Embryonic facial prominence (tissue), 1 donor: ENCODE results near the gene RSPH1.

Experiments
- DNase-seq: peaks from one replicate; pipeline ENCODE4 v3.0.0-alpha.2; 2016; ENCODE audit errors: extremely low spot score

Gene RSPH1

DNA sequence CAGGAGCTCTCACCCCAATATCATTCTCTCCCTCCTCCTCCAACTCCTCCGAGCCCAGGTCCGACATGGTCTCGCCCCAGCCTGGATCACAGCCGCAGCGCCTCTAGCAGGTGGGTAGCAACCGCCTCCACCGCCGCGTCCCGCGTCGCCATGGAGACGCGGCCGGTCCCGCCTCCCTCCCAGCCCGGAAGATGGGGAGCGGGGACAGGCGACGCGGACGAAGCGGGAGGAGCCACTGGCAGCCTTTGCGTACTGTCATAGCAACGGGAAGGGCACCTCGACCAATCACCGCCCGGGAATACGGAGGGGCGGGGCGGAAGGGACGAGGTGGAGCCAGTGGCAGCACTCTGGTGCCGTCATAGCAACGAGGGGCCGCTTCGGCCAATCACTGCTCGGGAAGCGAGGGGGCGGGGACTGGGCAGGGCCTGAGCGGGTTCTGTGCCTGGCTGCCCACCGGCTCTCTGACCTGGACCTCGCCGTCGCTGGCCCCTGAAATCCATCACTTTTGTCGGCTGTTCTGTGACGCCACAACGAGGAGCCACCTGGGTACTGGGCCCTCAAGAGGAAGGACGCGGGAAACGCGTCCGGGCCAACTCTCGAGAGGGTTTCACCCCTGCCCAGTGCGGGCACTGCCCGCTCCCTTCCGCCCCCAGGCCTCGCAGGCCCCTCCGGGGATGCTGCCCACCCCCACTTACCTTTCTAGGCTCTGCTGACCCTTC lies at the start of gene RSPH1:
Gene RSPH1, minus strand, starts transcription at position 105 of the 719 bp plus-strand sequence. Its CDS starts 38 bp downstream, at position 67.
- peak; percentile 98 for DNase-seq

DNA sequence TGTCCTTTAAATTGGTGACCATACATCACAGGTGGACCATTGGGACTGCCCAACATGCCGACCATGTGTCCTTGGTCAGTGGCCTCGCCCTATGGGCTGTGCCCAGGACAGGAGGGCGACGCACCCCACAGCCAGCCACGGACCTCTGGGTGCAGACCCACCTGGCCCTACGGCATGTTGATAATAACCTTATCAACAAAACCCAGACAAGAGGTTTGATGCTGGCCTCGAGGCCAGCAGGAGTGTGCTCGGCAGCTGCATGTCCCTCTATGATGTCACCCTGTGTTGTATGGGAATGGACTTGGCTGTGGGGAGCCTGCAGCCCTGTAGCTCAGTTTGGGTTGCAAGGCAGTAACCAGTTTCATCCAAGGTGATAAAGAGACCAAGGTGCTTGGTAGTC lies 49.7 kb upstream of the RSPH1 start:
- DNase-seq, result no peak

DNA sequence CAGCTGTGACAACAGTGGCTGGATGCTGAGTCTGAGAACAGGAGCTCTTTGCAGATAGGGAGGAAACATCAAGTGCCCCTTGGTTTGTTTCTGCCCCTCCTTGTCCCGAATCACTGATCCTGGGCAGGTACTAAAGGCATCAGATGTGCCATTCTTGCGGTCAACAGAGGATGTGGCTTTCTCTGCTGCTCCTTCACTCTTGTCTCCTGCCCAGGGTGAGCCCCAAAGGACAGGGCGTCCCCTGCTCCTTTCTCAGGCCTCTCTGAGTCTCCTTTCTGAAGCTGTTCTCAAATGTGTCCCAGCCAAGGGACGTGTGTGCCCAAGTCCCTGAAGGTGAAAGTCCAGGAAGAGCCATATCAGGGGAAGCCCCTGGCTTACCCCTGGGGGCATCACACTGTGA lies 49.3 kb upstream of the RSPH1 start:
- no peak for DNase-seq

DNA sequence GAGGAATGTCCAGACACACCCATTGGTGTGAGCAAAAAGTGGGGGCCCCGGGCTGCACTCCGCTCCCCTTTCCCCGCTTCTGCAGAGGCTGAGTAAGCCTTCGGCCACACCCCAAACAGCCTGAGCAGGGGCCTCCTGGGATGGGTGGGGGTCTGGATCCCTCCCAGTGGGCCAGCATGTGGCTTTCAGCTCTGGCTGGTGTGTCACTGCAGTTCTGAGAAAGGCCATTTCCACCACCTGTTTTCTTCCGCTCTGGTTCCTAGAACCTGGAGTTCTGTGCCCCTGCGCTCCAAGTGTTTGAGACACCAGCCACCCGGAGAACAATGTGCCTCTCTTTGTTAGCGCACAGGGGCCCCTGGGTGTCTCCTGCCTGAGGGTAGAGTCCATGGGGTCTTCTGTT lies 48.5 kb upstream of the RSPH1 start:
- no peak for DNase-seq

DNA sequence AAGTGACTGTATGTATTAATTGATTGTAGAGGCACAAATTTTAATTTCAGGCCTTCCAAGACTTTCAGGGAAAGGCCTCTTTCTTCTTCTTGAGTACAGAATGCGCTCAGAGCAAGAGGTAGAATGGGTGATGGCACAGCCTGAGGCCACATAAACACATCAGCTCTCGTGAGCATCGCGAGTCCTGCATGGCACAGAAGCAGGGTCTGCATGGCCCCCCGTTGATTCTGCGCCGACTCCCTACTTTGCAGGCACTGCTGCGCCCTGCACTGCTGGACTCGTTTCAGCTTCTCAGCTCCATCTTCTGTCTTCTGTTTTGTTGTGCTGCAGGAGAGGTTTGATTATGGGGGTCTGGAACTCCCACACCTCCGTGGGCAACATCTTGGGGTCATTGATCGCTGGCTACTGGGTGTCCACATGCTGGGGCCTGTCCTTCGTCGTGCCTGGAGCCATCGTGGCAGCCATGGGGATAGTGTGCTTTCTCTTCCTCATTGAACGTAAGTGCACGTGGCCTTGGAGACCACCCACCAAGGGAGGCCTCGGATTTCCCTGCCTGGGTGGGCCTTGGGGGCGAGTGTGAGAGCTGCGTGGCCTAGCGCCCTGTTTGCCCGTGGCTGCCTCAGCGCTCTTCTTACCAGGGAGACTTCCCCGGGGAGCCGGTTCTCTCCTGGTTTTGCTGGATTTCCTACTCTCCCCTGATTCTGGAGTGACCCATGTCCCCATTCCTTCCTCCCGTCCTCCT lies 47.3 kb upstream of the RSPH1 start:
- no peak for DNase-seq

DNA sequence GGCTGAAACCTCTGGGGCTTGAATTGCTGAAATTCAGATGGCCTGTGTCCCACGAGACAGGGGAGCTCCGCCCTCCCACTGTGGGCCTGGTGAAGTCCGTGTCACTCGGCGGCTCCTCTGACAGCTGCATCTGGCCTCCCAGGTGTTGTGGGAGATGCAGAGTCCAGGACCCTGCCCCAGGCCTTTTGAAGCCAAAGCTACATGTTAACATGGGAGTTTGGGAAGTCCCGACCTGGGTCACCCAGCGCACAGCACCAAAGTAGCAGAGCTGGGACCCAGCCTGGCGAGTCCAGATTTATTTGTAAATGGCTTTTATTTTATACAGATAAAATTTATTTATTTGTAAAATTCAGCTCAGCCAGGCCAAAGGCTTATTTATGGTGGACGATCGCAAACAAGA lies 46.6 kb upstream of the RSPH1 start:
- DNase-seq, result no peak

DNA sequence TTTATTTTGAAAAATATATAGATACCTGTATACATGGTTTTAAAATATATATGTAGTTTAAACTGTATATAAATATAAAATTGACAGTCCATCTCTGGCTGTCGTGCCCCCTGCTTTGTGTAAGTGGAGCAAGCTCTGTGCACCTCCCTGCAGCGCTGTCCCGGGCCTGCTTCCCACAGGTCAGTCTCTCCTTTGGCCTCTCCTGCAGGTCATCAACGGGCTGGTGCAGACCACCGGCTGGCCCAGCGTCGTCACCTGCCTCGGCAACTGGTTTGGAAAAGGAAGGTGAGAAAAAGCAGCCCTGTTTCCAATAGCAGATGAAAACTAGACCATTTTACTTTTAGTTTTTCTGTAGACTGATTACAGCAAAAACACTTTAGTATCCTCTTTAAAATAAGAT lies 46.2 kb upstream of the RSPH1 start:
- DNase-seq, result no peak

DNA sequence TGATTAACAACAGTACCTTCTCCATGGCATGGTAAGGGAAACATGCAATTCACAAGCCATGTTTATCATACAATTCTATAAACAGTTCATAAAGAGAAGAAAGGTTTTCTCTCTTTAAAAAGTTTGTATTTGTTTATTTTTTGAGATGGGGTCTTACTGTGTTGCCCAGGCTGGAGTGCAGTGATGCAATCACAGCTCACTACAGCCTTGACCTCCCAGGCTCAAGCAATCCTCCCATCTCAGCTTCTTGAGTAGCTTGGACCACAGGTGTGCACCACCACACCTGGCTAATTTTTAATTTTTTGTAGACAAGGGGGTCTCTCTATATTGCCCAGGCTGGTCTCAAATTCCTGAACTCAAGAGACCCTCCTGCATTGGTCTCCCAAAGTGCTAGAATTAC lies 45.6 kb upstream of the RSPH1 start:
- no peak for DNase-seq

DNA sequence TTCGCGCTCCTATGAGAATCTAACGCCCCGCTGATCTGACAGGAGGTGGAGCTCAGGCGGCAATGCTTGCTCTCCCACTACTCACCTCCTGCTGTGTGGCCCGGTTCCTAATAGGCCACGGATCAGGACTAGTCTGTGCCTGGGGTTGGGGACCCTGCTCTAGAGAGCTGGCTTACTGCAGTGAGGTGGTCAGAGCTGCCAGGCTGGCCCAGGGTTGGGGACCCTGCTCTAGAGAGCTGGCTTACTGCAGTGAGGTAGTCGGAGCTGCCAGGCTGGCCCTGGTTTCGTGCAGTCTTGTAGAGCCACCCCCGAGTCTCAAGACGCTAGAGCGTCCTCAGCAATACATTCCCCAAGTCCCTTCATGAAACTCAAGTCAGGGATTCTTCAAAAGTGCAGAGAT lies 45.1 kb upstream of the RSPH1 start:
- no peak for DNase-seq

DNA sequence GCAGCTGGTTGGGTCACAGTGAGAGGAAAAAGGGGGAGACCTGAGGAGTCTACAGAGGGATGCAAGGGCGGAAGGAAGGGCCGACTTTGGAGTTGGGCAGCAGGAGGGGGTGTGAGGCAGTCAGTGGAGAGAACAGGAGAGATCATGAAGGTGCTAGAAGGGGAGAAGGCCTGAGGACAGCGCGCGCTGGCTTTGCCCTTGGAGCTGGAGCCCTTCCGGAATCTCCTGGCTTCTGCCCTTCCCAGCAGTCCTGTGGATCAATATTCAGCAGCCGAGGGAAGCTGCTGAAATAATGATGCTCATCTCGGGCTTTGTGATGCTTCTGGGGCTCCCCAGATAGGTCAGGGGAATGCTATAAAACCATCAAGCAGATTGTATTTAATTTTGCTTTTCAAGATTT lies 44.4 kb upstream of the RSPH1 start:
- no peak for DNase-seq

DNA sequence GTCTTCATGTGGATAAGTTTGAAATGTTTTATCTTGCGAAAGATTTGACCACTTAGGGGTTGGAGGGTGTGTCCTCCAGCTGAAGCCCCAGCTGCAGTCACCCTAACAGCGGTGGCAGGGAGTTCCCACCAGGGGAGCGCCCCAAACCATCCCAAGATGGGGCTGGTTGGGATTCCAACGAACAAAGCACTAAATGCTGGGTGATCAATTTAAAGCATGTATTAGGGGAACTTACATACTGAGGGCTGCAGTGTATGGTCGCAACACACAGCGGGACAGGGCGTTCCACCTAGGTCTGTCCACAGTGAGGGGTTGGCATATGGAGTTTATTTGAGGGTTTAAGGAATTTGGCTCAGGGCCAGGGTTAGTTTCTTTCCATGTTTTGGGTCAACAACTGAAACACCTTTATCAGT lies 43.9 kb upstream of the RSPH1 start:
- no peak for DNase-seq

DNA sequence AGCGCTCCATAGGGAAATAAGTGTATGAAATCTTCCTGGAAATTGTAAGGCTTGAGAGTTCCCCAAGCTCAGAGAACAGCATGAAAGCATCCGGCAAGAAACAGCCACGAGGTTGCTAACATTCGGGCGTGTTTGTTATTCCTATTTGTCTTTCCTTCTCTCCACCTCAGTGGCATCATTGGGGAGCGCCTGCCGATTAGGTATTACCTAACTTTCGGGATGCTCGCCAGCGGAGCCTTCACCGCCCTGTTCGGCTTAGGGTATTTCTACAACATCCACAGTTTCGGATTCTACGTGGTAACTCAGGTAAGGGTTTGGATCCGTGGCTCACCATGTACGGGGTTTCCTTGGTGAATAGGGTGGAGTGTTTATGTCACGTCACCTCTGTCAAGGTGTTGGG lies 43.3 kb upstream of the RSPH1 start:
- no peak for DNase-seq

DNA sequence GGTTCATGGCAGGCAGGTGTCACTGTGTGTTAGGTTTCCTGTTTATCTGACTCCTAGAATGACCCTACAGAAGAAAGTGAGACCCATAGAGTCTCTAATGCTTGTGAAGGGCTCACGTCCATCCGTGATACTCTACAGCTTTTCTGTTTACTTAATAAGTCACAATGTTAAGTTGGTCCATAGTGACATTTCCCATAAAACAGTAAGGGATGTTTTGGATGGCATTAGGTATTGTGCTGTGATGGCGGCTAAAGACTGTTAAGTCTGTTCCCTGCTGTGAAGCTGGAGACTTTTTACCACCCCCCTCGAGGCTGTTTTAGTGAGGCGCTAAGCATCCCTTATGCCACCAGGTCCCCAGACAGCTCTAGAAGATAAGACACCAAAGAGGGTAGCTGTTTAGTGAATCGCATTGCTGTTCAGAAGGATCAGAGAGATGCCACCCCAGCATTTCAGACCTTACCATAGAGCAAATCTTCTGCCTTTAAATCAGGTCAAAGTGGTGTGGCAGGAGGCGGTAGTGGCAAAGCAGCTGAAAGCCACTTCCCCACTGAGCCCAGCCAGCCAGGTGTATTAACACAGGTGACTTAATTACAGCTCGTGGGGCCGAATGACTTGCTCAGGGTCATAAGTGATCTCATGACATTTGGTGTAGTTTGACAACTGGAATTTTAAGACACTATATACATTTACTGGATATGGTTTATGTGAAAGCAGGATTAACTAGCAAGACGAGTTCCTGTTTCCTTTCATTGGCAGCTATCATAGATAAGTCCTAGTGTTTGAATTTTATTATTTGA lies 42.7 kb upstream of the RSPH1 start:
- DNase-seq, result no peak

DNA sequence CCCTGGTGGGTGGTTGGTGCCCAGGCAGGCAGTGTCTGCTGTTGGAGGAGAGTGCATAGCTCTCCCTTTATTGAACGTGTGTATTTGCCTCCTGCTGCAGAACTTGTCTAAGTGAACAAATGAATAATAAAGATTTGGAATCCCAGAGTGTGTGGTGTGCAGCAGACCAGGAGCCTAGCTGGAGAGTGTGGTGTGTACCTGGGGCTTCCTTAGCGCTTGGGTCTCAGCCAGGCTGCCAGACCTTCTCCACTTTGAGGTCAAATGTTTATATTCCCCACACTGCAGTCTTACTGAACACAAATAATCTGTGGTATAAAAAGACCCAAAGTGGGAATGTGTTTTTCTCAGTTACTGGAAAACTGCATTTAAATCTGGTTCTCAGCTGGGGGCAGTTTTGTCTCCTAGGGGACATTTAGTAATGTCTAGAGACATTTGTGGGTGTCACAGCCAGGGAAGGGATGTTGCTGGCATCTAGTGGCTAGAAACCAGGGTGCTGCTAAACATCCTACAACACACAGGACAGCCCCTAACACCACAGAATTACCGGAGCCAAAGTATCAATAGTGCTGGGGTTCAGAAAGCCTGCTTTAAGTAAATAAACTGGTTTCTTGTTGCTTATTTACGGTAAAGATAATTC lies 41.2 kb upstream of the RSPH1 start:
- DNase-seq, result no peak

DNA sequence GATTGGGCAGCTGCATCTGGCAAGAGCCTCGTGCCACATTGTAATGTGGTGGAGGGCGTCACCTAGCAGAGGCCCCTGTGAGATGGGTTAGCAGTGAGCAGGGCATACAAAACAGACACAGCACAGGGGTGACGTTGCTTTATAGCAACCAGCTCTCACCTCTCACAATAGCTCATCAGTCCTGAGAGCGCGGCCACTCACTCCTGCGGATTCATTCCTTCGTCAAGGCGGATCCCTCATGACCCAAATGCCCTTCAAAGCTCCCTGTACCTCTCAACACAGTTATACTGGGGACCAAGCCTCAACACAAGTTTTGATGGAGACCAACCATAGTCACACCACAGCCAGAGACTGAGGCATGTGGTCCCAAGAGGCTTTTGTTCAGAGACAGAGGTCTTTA lies 40.6 kb upstream of the RSPH1 start:
- DNase-seq, result no peak

DNA sequence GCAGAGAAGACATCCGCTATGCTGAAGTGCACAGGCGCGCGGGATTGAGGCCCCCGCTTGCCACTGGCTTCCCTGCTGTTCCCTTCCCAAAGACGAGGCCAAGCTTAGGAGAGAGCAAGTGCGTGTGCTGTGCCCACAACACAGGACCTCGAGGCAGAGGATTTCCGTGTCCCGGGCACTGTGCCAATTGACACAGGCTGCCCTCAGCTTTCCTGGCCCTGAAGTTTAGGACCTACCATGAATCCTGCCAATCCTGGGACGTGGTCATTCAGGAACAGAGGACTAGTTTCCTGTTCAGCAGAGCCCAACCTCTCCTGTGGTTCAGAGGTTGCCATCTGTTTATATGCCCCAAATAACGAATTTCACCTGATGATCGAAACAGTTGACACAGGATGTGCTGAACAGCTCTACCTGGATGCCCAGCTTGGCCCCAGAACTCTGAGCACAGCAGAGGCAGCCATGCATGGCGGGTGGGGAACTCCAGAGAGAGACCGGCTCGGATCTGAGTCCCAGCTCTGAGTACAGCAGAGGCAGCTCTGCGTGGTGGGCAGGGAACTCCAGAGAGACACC lies 39.7 kb upstream of the RSPH1 start:
- DNase-seq, result no peak

DNA sequence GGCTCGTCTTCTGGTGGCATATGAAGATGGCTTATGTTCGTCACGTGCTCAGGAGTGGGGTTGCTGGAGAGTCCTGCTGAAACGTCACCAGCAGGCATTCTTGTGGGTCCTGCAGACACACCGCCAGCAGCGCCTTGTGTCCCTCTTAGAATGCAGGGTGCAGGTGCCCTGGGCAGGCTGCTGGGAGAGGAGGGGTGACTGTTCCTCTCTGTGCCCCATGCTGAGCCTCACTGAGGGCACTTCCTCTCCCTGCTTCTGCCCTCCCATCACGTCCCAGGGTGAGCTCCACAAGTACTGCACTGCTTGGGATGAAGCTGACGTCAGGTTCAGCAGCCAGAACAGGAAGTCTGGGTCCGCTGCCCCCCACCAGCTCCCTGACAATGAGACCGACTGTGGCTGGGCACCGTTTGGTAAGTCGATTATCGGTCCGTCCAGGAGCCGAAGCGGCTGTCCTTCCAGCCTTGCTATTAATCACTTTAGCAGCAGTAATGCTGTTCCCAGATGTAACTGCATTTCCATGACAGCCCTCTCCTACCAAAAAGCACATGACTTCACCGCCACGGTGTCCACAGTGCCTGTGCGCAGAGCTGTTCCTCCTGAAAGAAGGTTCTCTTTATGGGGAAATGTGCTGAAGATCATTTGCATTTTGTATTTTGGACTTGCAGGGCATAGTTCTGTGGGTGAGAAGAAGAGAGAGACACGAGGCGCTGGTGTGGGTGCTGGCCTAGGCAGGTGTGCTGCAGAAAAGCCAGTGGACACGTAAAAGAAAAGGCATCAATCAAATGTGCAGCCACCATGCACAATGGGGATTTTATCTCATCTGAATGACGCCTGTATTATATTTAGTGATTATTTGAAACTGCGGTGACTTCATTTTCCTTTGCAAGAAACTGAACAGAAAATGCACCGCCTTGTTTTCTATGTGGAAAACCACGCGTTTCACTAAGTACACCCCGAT lies 38.7 kb upstream of the RSPH1 start:
- no peak for DNase-seq

DNA sequence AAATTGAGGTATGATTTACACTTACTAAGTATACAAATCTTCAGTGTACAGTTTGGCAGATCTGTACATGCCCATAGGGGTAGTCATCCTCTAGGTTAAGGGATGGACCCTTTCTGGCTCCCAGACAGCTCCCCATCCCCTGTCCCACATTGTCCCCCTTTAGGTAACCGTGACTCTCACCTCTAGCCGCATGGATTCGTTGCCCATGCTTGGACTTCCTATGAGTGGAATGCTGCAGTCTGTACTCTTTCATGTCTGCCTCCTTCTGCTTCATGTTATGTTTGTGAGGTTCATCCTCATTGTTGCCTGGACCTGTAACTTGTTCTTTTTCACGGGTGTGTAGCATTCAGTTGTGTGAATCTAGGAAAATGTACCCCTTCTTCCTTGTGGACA lies 37.9 kb upstream of the RSPH1 start:
- no peak for DNase-seq

DNA sequence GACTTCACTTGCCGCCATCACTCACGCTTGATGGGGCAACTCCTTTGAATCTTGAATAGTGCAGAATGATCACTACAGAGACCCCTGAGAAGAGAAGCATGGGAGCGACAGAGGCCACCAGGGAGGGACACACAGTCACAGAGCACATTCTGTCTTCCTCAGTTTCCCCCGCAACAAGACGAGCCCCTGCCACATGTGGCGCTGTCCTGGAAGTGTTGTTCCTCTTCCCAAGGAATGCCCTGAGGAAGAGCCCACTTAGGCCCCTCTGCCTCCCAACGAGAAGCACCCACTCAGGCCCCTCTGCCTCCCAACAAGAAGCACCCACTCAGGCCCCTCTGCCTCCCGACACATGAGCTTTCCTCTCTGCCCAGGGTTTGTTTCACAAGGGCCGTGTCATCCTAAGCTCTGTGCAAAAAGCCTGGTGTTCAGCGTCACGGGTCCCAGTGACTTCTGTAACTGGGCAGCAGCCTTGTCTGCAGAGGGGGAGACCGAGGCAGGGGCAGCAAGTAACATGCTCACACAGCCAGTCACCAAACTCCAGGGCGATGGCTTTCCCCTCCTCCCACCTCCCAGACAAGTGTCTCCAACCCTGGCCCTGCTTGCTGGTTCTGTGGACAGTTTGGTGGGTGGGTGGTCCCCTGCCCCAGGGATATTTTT lies 37.4 kb upstream of the RSPH1 start:
- no peak for DNase-seq
